HepG2 (cell line): ENCODE measurements around the gene VWA3B. TPM values are rescaled to one million over a fixed set of nuclear protein-coding genes. Genes with fewer than 3 reads are reported as not detected.

Experiments used
- ATAC-seq: fragments of 200-7000 bp; cut with Tn5 transposase; 3 replicates; pipeline ENCODE4 v1.9.1; 2020; ENCODE audit warnings: mild to moderate bottlenecking, moderate library complexity
- BruUV-seq: library from RNA; stranded (reverse); fragments of 400-500 nt; replicated peaks from 2 replicates; lab custom pipeline; 2021; lab: Mats Ljungman, UMichigan
- CTCF ChIA-PET: fragments of 300-600 bp; formaldehyde crosslinking; extraction: SDS; loops from one replicate; lab custom pipeline; 2021; ENCODE audit warnings: low total read pairs, inconsistent platforms, low intra/inter-chr PET ratio; lab: Yijun Ruan, JAX
- POLR2A ChIA-PET: fragments of 350-600 bp; sonication (Branson Sonifier 250); formaldehyde crosslinking; loops from one replicate; lab custom pipeline; 2020; ENCODE audit warnings: antibody characterized with exemption, inconsistent platforms; lab: Yijun Ruan, JAX
- DNase-seq: peaks from one replicate; pipeline ENCODE4 v3.0.0-alpha.2; 2015; ENCODE audit warnings: low spot score
- FAIRE-seq: peaks from 3 replicates; lab custom pipeline; 2011; peaks lifted over from hg19 to GRCh38; lab: Jason Lieb, UNC
- H2AFZ ChIP-seq: one replicate; pipeline ENCODE4 v1.6.1; 2011; ENCODE audit warnings: low read length, inconsistent platforms
- H3K27ac ChIP-seq: fragments of 300-600 bp; 3 replicates; pipeline ENCODE4 v1.8.0; 2011; ENCODE audit warnings: mixed run types, mild to moderate bottlenecking, mixed read lengths, low read length, inconsistent platforms; ENCODE audit not compliant: insufficient read depth; ENCODE audit errors: extremely low read length
- H3K27me3 ChIP-seq, 2 experiments: fragments of 200-600 bp in 1 of 2; 2 replicates in 1 of 2; 3 replicates in 1 of 2; pipeline versions ENCODE4 v1.6.0 to v1.8.0; 2011; ENCODE audit warnings: low read length in 2 of 2, mild to moderate bottlenecking in 2 of 2, moderate library complexity in 2 of 2, inconsistent platforms in 1 of 2; ENCODE audit not compliant: insufficient read depth in 2 of 2, control insufficient read depth in 1 of 2
- H3K36me3 ChIP-seq, 2 experiments: fragments of 200-600 bp in 1 of 2; replicated peaks in 1 of 2; 2 replicates in 1 of 2; 3 replicates in 1 of 2; pipeline versions ENCODE4 v1.5.1 to v1.8.0; 2011; ENCODE audit warnings: low read length in 2 of 2, inconsistent platforms in 1 of 2; ENCODE audit not compliant: insufficient read depth in 2 of 2, control insufficient read depth in 1 of 2
- H3K4me1 ChIP-seq: 2 replicates; pipeline ENCODE4 v1.5.1; 2012; ENCODE audit warnings: low read length, inconsistent platforms; ENCODE audit not compliant: insufficient read depth
- H3K4me2 ChIP-seq: 2 replicates; pipeline ENCODE4 v1.6.0; 2011; ENCODE audit warnings: low read depth, low read length, inconsistent platforms
- H3K4me3 ChIP-seq, 3 experiments: fragments of 200-600 bp in 1 of 3; sonication (generic), shearing (Covaris generic) in 1 of 3; replicated peaks in 1 of 3; 2 replicates each; pipeline ENCODE4 v1.5.1; 2011 to 2016; ENCODE audit warnings: low read length in 3 of 3, inconsistent platforms in 2 of 3, low read depth in 2 of 3, mild to moderate bottlenecking in 2 of 3, control low read depth in 1 of 3, mixed read lengths in 1 of 3; ENCODE audit not compliant: insufficient read depth in 1 of 3
- H3K79me2 ChIP-seq: one replicate; pipeline ENCODE4 v1.6.1; 2011; ENCODE audit warnings: low read length, inconsistent platforms; ENCODE audit not compliant: insufficient read depth
- H3K9ac ChIP-seq: 2 replicates; pipeline ENCODE4 v1.6.0; 2011; ENCODE audit warnings: mild to moderate bottlenecking, low read depth, low read length, inconsistent platforms; ENCODE audit not compliant: insufficient read depth
- H3K9me3 ChIP-seq: 2 replicates; pipeline ENCODE4 v1.5.1; 2012; ENCODE audit warnings: mild to moderate bottlenecking, low read length
- H4K20me1 ChIP-seq: 2 replicates; pipeline ENCODE4 v1.6.0; 2011; ENCODE audit warnings: inconsistent platforms, mild to moderate bottlenecking, low read length, moderate library complexity; ENCODE audit not compliant: insufficient read depth
- CHD4 ChIP-seq: fragments of 200-600 bp; sonication (generic); IDR thresholded peaks from 2 replicates; pipeline ENCODE4 v1.7.0; 2017; ENCODE audit warnings: mild to moderate bottlenecking, low read length, borderline replicate concordance
- HCFC1 ChIP-seq: fragments of 150-350 bp; IDR thresholded peaks from 2 replicates; pipeline ENCODE4 v1.6.1; 2014; ENCODE audit warnings: low read depth, low read length
- NCOA2 ChIP-seq: sonication (generic); formaldehyde crosslinking; IDR thresholded peaks from 2 replicates; pipeline ENCODE4 v1.8.0; 2022; ENCODE audit warnings: inconsistent platforms
- PCBP2 ChIP-seq: fragments of 200-400 bp; formaldehyde crosslinking; optimal IDR thresholded peaks from 2 replicates; pipeline ENCODE3; 2018; ENCODE audit warnings: low read length, low read depth; ENCODE audit not compliant: poor library complexity, severe bottlenecking
- ZNF615 ChIP-seq: sonication (generic); formaldehyde crosslinking; IDR thresholded peaks from 2 replicates; pipeline ENCODE4 v1.5.0; 2020; ENCODE audit warnings: mild to moderate bottlenecking, missing genetic modification reagents, borderline replicate concordance
- ZNF660 ChIP-seq: sonication (generic); formaldehyde crosslinking; IDR thresholded peaks from 2 replicates; pipeline ENCODE4 v1.5.1; 2020; ENCODE audit warnings: mild to moderate bottlenecking, low read depth, missing genetic modification reagents, borderline replicate concordance
- ZSCAN31 ChIP-seq: sonication (generic); formaldehyde crosslinking; IDR thresholded peaks from 2 replicates; pipeline ENCODE4 v1.5.0; 2020; ENCODE audit warnings: low read depth, mild to moderate bottlenecking, missing genetic modification reagents
- WGBS: methylation state at CpG from one replicate; pipeline ENCODE4 v1.1.6; 2017; ENCODE audit warnings: low lambda C conversion rate; 5-methylcytosine and 5-hydroxymethylcytosine counted together
- in situ Hi-C: cut with HindIII; loops from 2 replicates; pipeline ENCODE4 v1.10.0; 2017; ENCODE audit warnings: low pct_unique_long_range_greater_than_20kb; ENCODE audit not compliant: extremely low pct_ligation_motif_present
- intact Hi-C: fragments of 100-400 bp; cut with micrococcal nuclease; formaldehyde crosslinking; loops from one replicate; pipeline ENCODE4 v1.10.0; 2022; ENCODE audit not compliant: unreplicated experiment
- polyA plus RNA-seq, 8 experiments: library from polyadenylated mRNA; depleted of rRNA in 3 of 8; stranded (reverse) in 7 of 8; unstranded in 1 of 8; fragments of >200 nt; fragmentation: Illumina TruSeq in 4 of 8; extraction: Trizol in 4 of 8; gene quantifications; 2 replicates each; pipeline versions ENCODE4 v1.2.1 to v1.2.3, GENCODE V29; 2011 to 2016; ENCODE audit warnings: low read depth in 4 of 8, missing spikeins in 1 of 8, mixed read lengths in 1 of 8; ENCODE audit not compliant: insufficient read depth in 1 of 8
- total RNA-seq, 5 experiments: library from RNA; depleted of rRNA; stranded (reverse); fragments of >200 nt; fragmentation: Illumina TruSeq; extraction: Trizol; gene quantifications; 2 replicates each; pipeline ENCODE4 v1.2.3, GENCODE V29; 2016; ENCODE audit warnings: low read depth in 1 of 5
- TF ChIP-seq, protein P1 (sequence below): sonication (generic); formaldehyde crosslinking; IDR thresholded peaks from 2 replicates; pipeline ENCODE4 v1.4.0; 2020; ENCODE audit warnings: mild to moderate bottlenecking, missing genetic modification reagents
- TF ChIP-seq, protein P2 (sequence below): sonication (generic); formaldehyde crosslinking; conservative IDR thresholded peaks from 2 replicates; pipeline ENCODE4 v1.8.1; 2023; ENCODE audit warnings: missing genetic modification reagents
- TF ChIP-seq, protein P3 (sequence below): sonication (generic); formaldehyde crosslinking; IDR thresholded peaks from 2 replicates; pipeline ENCODE4 v1.4.0; 2020; ENCODE audit warnings: missing genetic modification reagents
- TF ChIP-seq, protein P4 (sequence below): sonication (generic); formaldehyde crosslinking; conservative IDR thresholded peaks from 2 replicates; pipeline ENCODE4 v1.4.0; 2020; ENCODE audit warnings: mild to moderate bottlenecking, missing genetic modification reagents, moderate library complexity
- TF ChIP-seq, protein P5 (sequence below): sonication (generic); formaldehyde crosslinking; IDR thresholded peaks from 2 replicates; pipeline ENCODE4 v1.4.0; 2020; ENCODE audit warnings: missing genetic modification reagents, mild to moderate bottlenecking, borderline replicate concordance

Gene VWA3B
- total and polyA plus RNA-seq, 2 of the 13 experiments (the other 11 are each of a cell fraction or from before 2014, with no cell fraction given) = not detected

DNA sequence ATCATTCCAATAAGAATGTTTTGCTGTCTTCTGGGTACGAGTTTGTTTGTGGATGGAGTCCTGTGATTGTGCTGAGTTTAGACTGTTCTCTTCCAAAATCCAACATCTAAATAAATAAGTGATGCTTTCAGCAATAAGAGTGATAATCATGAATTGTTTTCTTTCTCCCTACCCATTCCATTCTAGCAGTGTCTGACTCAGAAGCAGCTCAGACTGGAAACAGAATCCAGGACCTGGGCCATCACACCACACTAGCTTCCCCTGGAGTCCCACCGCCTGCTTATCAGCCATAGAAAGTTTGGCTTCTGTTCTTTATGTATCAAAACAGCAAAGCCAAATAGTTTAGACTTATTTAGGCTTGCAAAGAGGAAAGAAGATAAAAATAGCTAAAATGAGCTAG, 182.9 kb downstream of the VWA3B start:
- in situ Hi-C loops = loop anchor here (10.0 kb wide), 1 partner anchor 465 kb away; no protein-coding TSS in a partner anchor
- TF ChIP-seq PCBP2 (no peak), HCFC1 (no peak), NCOA2 (no peak), ZSCAN31 (no peak), ZNF660 (CRISPR knock-in tag) (no peak), ZNF615 (CRISPR knock-in tag) (no peak), CHD4 (no peak)
- TF ChIP-seq, protein P1, sequence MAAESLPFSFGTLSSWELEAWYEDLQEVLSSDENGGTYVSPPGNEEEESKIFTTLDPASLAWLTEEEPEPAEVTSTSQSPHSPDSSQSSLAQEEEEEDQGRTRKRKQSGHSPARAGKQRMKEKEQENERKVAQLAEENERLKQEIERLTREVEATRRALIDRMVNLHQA (CRISPR knock-in tag) = no peak
- TF ChIP-seq, protein P2, sequence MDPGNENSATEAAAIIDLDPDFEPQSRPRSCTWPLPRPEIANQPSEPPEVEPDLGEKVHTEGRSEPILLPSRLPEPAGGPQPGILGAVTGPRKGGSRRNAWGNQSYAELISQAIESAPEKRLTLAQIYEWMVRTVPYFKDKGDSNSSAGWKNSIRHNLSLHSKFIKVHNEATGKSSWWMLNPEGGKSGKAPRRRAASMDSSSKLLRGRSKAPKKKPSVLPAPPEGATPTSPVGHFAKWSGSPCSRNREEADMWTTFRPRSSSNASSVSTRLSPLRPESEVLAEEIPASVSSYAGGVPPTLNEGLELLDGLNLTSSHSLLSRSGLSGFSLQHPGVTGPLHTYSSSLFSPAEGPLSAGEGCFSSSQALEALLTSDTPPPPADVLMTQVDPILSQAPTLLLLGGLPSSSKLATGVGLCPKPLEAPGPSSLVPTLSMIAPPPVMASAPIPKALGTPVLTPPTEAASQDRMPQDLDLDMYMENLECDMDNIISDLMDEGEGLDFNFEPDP (CRISPR knock-in tag) = no peak
- TF ChIP-seq, protein P3, sequence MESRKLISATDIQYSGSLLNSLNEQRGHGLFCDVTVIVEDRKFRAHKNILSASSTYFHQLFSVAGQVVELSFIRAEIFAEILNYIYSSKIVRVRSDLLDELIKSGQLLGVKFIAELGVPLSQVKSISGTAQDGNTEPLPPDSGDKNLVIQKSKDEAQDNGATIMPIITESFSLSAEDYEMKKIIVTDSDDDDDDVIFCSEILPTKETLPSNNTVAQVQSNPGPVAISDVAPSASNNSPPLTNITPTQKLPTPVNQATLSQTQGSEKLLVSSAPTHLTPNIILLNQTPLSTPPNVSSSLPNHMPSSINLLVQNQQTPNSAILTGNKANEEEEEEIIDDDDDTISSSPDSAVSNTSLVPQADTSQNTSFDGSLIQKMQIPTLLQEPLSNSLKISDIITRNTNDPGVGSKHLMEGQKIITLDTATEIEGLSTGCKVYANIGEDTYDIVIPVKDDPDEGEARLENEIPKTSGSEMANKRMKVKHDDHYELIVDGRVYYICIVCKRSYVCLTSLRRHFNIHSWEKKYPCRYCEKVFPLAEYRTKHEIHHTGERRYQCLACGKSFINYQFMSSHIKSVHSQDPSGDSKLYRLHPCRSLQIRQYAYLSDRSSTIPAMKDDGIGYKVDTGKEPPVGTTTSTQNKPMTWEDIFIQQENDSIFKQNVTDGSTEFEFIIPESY (CRISPR knock-in tag) = no peak
- TF ChIP-seq, protein P4, sequence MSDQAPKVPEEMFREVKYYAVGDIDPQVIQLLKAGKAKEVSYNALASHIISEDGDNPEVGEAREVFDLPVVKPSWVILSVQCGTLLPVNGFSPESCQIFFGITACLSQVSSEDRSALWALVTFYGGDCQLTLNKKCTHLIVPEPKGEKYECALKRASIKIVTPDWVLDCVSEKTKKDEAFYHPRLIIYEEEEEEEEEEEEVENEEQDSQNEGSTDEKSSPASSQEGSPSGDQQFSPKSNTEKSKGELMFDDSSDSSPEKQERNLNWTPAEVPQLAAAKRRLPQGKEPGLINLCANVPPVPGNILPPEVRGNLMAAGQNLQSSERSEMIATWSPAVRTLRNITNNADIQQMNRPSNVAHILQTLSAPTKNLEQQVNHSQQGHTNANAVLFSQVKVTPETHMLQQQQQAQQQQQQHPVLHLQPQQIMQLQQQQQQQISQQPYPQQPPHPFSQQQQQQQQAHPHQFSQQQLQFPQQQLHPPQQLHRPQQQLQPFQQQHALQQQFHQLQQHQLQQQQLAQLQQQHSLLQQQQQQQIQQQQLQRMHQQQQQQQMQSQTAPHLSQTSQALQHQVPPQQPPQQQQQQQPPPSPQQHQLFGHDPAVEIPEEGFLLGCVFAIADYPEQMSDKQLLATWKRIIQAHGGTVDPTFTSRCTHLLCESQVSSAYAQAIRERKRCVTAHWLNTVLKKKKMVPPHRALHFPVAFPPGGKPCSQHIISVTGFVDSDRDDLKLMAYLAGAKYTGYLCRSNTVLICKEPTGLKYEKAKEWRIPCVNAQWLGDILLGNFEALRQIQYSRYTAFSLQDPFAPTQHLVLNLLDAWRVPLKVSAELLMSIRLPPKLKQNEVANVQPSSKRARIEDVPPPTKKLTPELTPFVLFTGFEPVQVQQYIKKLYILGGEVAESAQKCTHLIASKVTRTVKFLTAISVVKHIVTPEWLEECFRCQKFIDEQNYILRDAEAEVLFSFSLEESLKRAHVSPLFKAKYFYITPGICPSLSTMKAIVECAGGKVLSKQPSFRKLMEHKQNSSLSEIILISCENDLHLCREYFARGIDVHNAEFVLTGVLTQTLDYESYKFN (CRISPR knock-in tag) = no peak
- TF ChIP-seq, protein P5, sequence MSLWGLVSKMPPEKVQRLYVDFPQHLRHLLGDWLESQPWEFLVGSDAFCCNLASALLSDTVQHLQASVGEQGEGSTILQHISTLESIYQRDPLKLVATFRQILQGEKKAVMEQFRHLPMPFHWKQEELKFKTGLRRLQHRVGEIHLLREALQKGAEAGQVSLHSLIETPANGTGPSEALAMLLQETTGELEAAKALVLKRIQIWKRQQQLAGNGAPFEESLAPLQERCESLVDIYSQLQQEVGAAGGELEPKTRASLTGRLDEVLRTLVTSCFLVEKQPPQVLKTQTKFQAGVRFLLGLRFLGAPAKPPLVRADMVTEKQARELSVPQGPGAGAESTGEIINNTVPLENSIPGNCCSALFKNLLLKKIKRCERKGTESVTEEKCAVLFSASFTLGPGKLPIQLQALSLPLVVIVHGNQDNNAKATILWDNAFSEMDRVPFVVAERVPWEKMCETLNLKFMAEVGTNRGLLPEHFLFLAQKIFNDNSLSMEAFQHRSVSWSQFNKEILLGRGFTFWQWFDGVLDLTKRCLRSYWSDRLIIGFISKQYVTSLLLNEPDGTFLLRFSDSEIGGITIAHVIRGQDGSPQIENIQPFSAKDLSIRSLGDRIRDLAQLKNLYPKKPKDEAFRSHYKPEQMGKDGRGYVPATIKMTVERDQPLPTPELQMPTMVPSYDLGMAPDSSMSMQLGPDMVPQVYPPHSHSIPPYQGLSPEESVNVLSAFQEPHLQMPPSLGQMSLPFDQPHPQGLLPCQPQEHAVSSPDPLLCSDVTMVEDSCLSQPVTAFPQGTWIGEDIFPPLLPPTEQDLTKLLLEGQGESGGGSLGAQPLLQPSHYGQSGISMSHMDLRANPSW (CRISPR knock-in tag) = no peak
- DNase-seq (no peak), FAIRE-seq (no peak), ATAC-seq (no peak)
- Histone ChIP-seq H2AFZ (no peak overlapping the region), H4K20me1 (no peaks in the 10 kb centered on the region), H3K27ac (no peak overlapping the region), H3K9ac (no peak overlapping the region), H3K4me1 (no peaks in the 10 kb centered on the region), H3K9me3 (no peaks in the 10 kb centered on the region), H3K79me2 (no peaks in the 10 kb centered on the region), H3K27me3 (peaks cover 0 to 16% of the 10 kb centered on the region in 2 experiments; a peak in 3 of 5 replicates), H3K4me2 (no peak overlapping the region), H3K4me3 (no peak overlapping the region), H3K36me3 (no peaks in the 10 kb centered on the region)
- BruUV-seq = no TSS peak
- WGBS = 11% methylated on average over 2 of the region's 2 CpGs
- intact Hi-C loops = loop anchor here (1.0 to 10.0 kb wide), 3 partner anchors 275 to 555 kb away; partner anchors contain the start of genes TMEM131 and ZAP70
- POLR2A ChIA-PET = interaction anchor here (0.7 kb wide), 1 partner anchor 463 kb away, joined by 3 read pairs; no protein-coding TSS in a partner anchor
- CTCF ChIA-PET = interaction anchor here (2.5 to 2.8 kb wide), 2 partner anchors 463 to 529 kb away, joined by 10 to 31 read pairs; no protein-coding TSS in a partner anchor
